Measurements from ENCODE around the gene MAGI2. TPM values are rescaled to one million over a fixed set of nuclear protein-coding genes. Genes with fewer than 3 reads are reported as not detected.

MAGI2 gene
- total and polyA plus RNA-seq, 4 donors, result 0.37 to 4.1 (median 1.4) TPM

DNA sequence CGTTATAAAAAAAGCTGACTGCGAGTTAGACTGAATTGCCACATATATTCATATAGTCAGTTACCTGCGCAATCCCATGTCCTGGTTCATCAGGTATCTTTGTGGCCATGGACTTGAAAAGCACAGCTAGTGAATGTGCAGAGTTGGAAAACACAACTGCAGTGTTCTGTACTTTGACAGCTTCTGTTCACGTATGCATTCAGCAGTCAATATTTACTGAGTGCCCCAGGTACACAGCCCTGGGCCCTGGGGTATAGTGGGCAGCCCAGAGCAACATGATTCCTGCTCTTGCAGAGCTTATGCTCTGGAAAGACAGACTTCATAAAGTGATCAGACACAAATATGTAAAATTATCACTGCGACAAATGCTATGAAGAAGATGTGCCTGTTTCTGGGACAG lies 1341.0 kb downstream of the MAGI2 start (continued):
- TF ChIP-seq HNF4A (conservative IDR thresholded peaks at IDR 0.05) (no peak), HNF4G (IDR thresholded peaks at IDR 0.05) (no peak), RAD21 (IDR thresholded peaks at IDR 0.05) (no peak)

DNA sequence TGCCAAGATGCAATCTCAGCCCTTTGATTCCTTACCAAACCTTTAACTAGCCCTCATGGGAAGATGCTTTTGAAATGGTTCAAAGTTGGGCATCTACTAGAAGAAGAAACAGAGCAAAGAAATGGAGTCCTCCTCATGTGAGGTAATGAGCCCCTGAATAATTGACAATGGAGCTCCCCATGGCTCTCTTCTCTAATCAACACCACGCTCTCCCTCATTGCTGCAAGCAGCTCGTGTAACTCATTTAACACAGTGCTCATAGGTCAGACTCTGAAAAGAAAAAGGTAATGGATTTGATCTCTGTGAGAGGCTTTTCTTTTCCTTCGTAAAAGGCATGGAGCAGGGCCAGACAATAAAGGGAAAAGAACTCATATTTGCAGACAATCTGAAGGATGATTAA lies 1342.1 kb downstream of the MAGI2 start:
- no peak overlapping the region for H3K9ac ChIP-seq (ENCODE audit: low read depth in 1 of 2, low read length in 2 of 2)
- no peak overlapping the region for H3K4me3 ChIP-seq (ENCODE audit: low read depth in 1 of 3, low read length in 3 of 3)
- no peaks in the 10 kb centered on the region for H3K4me1 ChIP-seq (ENCODE audit: control insufficient read depth in 4 of 4, insufficient read depth in 4 of 4, low read length in 3 of 4)
- no peak for TF ChIP-seq YY1 (IDR thresholded peaks at IDR 0.05)
- TF ChIP-seq RXRA (IDR thresholded peaks at IDR 0.05), result no peak
- TF ChIP-seq RAD21 (IDR thresholded peaks at IDR 0.05), result no peak
- TF ChIP-seq FOXA1 (IDR thresholded peaks at IDR 0.05), result no peak
- TF ChIP-seq SP1 (IDR thresholded peaks at IDR 0.05), result no peak
- no peak for TF ChIP-seq EGR1 (IDR thresholded peaks at IDR 0.05; ENCODE audit: low read depth in 2 of 2)
- no peak for TF ChIP-seq TAF1 (conservative IDR thresholded peaks at IDR 0.05)
- no peak for TF ChIP-seq HNF4G (IDR thresholded peaks at IDR 0.05)
- TF ChIP-seq JUND (IDR thresholded peaks at IDR 0.05), result no peak
- TF ChIP-seq, protein P1, sequence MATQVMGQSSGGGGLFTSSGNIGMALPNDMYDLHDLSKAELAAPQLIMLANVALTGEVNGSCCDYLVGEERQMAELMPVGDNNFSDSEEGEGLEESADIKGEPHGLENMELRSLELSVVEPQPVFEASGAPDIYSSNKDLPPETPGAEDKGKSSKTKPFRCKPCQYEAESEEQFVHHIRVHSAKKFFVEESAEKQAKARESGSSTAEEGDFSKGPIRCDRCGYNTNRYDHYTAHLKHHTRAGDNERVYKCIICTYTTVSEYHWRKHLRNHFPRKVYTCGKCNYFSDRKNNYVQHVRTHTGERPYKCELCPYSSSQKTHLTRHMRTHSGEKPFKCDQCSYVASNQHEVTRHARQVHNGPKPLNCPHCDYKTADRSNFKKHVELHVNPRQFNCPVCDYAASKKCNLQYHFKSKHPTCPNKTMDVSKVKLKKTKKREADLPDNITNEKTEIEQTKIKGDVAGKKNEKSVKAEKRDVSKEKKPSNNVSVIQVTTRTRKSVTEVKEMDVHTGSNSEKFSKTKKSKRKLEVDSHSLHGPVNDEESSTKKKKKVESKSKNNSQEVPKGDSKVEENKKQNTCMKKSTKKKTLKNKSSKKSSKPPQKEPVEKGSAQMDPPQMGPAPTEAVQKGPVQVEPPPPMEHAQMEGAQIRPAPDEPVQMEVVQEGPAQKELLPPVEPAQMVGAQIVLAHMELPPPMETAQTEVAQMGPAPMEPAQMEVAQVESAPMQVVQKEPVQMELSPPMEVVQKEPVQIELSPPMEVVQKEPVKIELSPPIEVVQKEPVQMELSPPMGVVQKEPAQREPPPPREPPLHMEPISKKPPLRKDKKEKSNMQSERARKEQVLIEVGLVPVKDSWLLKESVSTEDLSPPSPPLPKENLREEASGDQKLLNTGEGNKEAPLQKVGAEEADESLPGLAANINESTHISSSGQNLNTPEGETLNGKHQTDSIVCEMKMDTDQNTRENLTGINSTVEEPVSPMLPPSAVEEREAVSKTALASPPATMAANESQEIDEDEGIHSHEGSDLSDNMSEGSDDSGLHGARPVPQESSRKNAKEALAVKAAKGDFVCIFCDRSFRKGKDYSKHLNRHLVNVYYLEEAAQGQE (IDR thresholded peaks at IDR 0.05), result no peak
- TF ChIP-seq, protein P2, sequence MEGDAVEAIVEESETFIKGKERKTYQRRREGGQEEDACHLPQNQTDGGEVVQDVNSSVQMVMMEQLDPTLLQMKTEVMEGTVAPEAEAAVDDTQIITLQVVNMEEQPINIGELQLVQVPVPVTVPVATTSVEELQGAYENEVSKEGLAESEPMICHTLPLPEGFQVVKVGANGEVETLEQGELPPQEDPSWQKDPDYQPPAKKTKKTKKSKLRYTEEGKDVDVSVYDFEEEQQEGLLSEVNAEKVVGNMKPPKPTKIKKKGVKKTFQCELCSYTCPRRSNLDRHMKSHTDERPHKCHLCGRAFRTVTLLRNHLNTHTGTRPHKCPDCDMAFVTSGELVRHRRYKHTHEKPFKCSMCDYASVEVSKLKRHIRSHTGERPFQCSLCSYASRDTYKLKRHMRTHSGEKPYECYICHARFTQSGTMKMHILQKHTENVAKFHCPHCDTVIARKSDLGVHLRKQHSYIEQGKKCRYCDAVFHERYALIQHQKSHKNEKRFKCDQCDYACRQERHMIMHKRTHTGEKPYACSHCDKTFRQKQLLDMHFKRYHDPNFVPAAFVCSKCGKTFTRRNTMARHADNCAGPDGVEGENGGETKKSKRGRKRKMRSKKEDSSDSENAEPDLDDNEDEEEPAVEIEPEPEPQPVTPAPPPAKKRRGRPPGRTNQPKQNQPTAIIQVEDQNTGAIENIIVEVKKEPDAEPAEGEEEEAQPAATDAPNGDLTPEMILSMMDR (IDR thresholded peaks at IDR 0.05; ENCODE audit: low read depth, low read length, missing input control), result no peak
- TF ChIP-seq HNF4A (conservative IDR thresholded peaks at IDR 0.05), result no peak
- TF ChIP-seq, protein P3, sequence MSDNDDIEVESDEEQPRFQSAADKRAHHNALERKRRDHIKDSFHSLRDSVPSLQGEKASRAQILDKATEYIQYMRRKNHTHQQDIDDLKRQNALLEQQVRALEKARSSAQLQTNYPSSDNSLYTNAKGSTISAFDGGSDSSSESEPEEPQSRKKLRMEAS (IDR thresholded peaks at IDR 0.05), result no peak
- TF ChIP-seq NR2F2 (IDR thresholded peaks at IDR 0.05), result no peak
- TF ChIP-seq GABPA (IDR thresholded peaks at IDR 0.05 in 1 of 2, conservative IDR thresholded peaks at IDR 0.05 in 1 of 2), result no peak
- TF ChIP-seq, protein P4, sequence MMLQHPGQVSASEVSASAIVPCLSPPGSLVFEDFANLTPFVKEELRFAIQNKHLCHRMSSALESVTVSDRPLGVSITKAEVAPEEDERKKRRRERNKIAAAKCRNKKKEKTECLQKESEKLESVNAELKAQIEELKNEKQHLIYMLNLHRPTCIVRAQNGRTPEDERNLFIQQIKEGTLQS (IDR thresholded peaks at IDR 0.05), result no peak
- no peak for TF ChIP-seq FOXA2 (IDR thresholded peaks at IDR 0.05)
- TF ChIP-seq, protein P5, sequence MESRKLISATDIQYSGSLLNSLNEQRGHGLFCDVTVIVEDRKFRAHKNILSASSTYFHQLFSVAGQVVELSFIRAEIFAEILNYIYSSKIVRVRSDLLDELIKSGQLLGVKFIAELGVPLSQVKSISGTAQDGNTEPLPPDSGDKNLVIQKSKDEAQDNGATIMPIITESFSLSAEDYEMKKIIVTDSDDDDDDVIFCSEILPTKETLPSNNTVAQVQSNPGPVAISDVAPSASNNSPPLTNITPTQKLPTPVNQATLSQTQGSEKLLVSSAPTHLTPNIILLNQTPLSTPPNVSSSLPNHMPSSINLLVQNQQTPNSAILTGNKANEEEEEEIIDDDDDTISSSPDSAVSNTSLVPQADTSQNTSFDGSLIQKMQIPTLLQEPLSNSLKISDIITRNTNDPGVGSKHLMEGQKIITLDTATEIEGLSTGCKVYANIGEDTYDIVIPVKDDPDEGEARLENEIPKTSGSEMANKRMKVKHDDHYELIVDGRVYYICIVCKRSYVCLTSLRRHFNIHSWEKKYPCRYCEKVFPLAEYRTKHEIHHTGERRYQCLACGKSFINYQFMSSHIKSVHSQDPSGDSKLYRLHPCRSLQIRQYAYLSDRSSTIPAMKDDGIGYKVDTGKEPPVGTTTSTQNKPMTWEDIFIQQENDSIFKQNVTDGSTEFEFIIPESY (IDR thresholded peaks at IDR 0.05), result no peak
- WGBS, result 65% methylated on average over 3 of the region's 3 CpGs
- no peaks in the 10 kb centered on the region for H3K36me3 ChIP-seq (ENCODE audit: control insufficient read depth in 4 of 4, insufficient read depth in 3 of 4, low read depth in 1 of 4, low read length in 3 of 4)
- no peaks in the 10 kb centered on the region for H3K27me3 ChIP-seq (ENCODE audit: control insufficient read depth in 4 of 4, insufficient read depth in 4 of 4, low read length in 3 of 4)
- DNase-seq (ENCODE audit: low spot score), result no peak
- peaks cover 0 to 3% (median 0%) of the 10 kb centered on the region in 4 donors for H3K9me3 ChIP-seq (ENCODE audit: control insufficient read depth in 4 of 4, low read length in 3 of 4)
- no peak overlapping the region for H3K27ac ChIP-seq (ENCODE audit: low read depth in 1 of 2, low read length in 2 of 2)

Data from liver (tissue), 9 donors.